Astrocyte (in vitro differentiated cells and primary cell): ENCODE results near the gene ASTN1. TPM values are rescaled to one million over a fixed set of nuclear protein-coding genes. Genes with fewer than 3 reads are reported as not detected.

Experiments used
- DNase-seq: peaks from one replicate; pipeline ENCODE4 v3.0.0-alpha.2; 2010; ENCODE audit warnings: low read depth
- FAIRE-seq: peaks from 2 replicates; lab custom pipeline; 2011; peaks lifted over from hg19 to GRCh38; lab: Jason Lieb, UNC
- H2AFZ ChIP-seq: 2 replicates; pipeline ENCODE4 v1.6.0; 2012; ENCODE audit warnings: low read depth, low read length, inconsistent platforms
- H3K27ac ChIP-seq: 2 replicates; pipeline ENCODE4 v1.5.1; 2011; ENCODE audit warnings: low read depth, low read length, inconsistent platforms
- H3K27me3 ChIP-seq: 2 replicates; pipeline ENCODE4 v1.6.0; 2011; ENCODE audit warnings: low read length, inconsistent platforms; ENCODE audit not compliant: insufficient read depth
- H3K36me3 ChIP-seq: 2 replicates; pipeline ENCODE4 v1.5.1; 2011; ENCODE audit warnings: low read length, inconsistent platforms; ENCODE audit not compliant: insufficient read depth
- H3K4me1 ChIP-seq: 2 replicates; pipeline ENCODE4 v1.5.1; 2011; ENCODE audit warnings: low read length, inconsistent platforms; ENCODE audit not compliant: insufficient read depth
- H3K4me2 ChIP-seq: 2 replicates; pipeline ENCODE4 v1.6.0; 2012; ENCODE audit warnings: low read length, inconsistent platforms
- H3K4me3 ChIP-seq: 2 replicates; pipeline ENCODE4 v1.5.1; 2011; ENCODE audit warnings: low read depth, mild to moderate bottlenecking, low read length, inconsistent platforms; ENCODE audit not compliant: insufficient read depth
- H3K79me2 ChIP-seq: 2 replicates; pipeline ENCODE4 v1.6.0; 2012; ENCODE audit warnings: mild to moderate bottlenecking, low read length, inconsistent platforms; ENCODE audit not compliant: insufficient read depth
- H3K9ac ChIP-seq: 2 replicates; pipeline ENCODE4 v1.6.0; 2012; ENCODE audit warnings: mild to moderate bottlenecking, low read length, inconsistent platforms
- H3K9me3 ChIP-seq: 2 replicates; pipeline ENCODE4 v1.5.1; 2012; ENCODE audit warnings: low read depth, mild to moderate bottlenecking, low read length, inconsistent platforms; ENCODE audit not compliant: insufficient read depth
- H4K20me1 ChIP-seq: 2 replicates; pipeline ENCODE4 v1.6.0; 2012; ENCODE audit warnings: low read length, inconsistent platforms; ENCODE audit not compliant: insufficient read depth
- H3K27ac Mint-ChIP-seq: one replicate; pipeline ENCODE4 v1.8.0; 2021; ENCODE audit warnings: mild to moderate bottlenecking, mixed read lengths; ENCODE audit not compliant: unreplicated experiment
- H3K27me3 Mint-ChIP-seq: one replicate; pipeline ENCODE4 v1.8.0; 2021; ENCODE audit warnings: low read depth, mixed read lengths; ENCODE audit not compliant: unreplicated experiment
- H3K36me3 Mint-ChIP-seq: one replicate; pipeline ENCODE4 v1.8.0; 2021; ENCODE audit warnings: low read depth, mixed read lengths; ENCODE audit not compliant: unreplicated experiment
- H3K4me1 Mint-ChIP-seq: one replicate; pipeline ENCODE4 v1.8.0; 2021; ENCODE audit warnings: low read depth, mixed read lengths; ENCODE audit not compliant: unreplicated experiment
- H3K4me3 Mint-ChIP-seq: one replicate; pipeline ENCODE4 v1.8.0; 2021; ENCODE audit warnings: mild to moderate bottlenecking, moderate library complexity, mixed read lengths; ENCODE audit not compliant: unreplicated experiment
- H3K9me3 Mint-ChIP-seq: one replicate; pipeline ENCODE4 v1.8.0; 2021; ENCODE audit warnings: mild to moderate bottlenecking, mixed read lengths; ENCODE audit not compliant: unreplicated experiment
- CTCF ChIP-seq: IDR thresholded peaks from 2 replicates; pipeline ENCODE4 v1.5.1; 2011; ENCODE audit warnings: low read depth, mild to moderate bottlenecking, inconsistent platforms, low read length, moderate library complexity; ENCODE audit not compliant: insufficient read depth
- EZH2 ChIP-seq: IDR thresholded peaks from 2 replicates; pipeline ENCODE4 v1.6.1; 2012; ENCODE audit warnings: mild to moderate bottlenecking, low read length, inconsistent platforms; ENCODE audit not compliant: insufficient read depth
- total RNA-seq: library from RNA; stranded (reverse); gene quantifications from 2 replicates; pipeline ENCODE4 v1.2.1, GENCODE V29; 2021

Gene ASTN1
- total RNA-seq, 1 donor from 2014 or later = 0.50 TPM

GRCh38 chr1:176919386-176920378 lies 244.8 kb downstream of the ASTN1 start:
- H3K27ac Mint-ChIP-seq = no peak overlapping the region
- Histone ChIP-seq H3K79me2 (no peaks in the 10 kb centered on the region), H2AFZ (no peak overlapping the region), H3K4me2 (no peak overlapping the region), H3K9me3 (no peaks in the 10 kb centered on the region), H4K20me1 (no peaks in the 10 kb centered on the region), H3K4me3 (no peak overlapping the region), H3K9ac (no peak overlapping the region), H3K27me3 (peaks cover 2% of the 10 kb centered on the region), H3K27ac (no peak overlapping the region), H3K36me3 (no peaks in the 10 kb centered on the region), H3K4me1 (no peaks in the 10 kb centered on the region)
- FAIRE-seq = no peak
- H3K4me1 Mint-ChIP-seq = no peaks in the 10 kb centered on the region
- no peak for DNase-seq
- no peaks in the 10 kb centered on the region for H3K36me3 Mint-ChIP-seq
- H3K27me3 Mint-ChIP-seq = peaks cover 21% of the 10 kb centered on the region
- H3K4me3 Mint-ChIP-seq = no peak overlapping the region
- TF ChIP-seq CTCF (no peak), EZH2 (no peak)
- H3K9me3 Mint-ChIP-seq = peaks cover 3% of the 10 kb centered on the region

GRCh38 chr1:176905648-176906047 lies 258.9 kb downstream of the ASTN1 start:
- DNase-seq = no peak
- H4K20me1 ChIP-seq = no peaks in the 10 kb centered on the region
- FAIRE-seq = no peak

More at GRCh38 chr1:176905648-176906047, 258.9 kb downstream of the ASTN1 start:
- peaks cover 12% of the 10 kb centered on the region for H3K4me1 ChIP-seq
- no peak overlapping the region for H3K9ac ChIP-seq
- Mint-ChIP-seq H3K9me3 (no peaks in the 10 kb centered on the region), H3K4me3 (no peak overlapping the region), H3K27me3 (peaks cover 22% of the 10 kb centered on the region), H3K36me3 (no peaks in the 10 kb centered on the region), H3K4me1 (peaks cover 6% of the 10 kb centered on the region), H3K27ac (no peak overlapping the region)
- H3K4me3 ChIP-seq = no peak overlapping the region
- TF ChIP-seq CTCF (no peak), EZH2 (no peak)
- no peak overlapping the region for H3K4me2 ChIP-seq
- peaks cover 3% of the 10 kb centered on the region for H3K27me3 ChIP-seq
- no peaks in the 10 kb centered on the region for H3K9me3 ChIP-seq
- no peak overlapping the region for H3K27ac ChIP-seq
- no peak overlapping the region for H2AFZ ChIP-seq
- H3K79me2 ChIP-seq = no peaks in the 10 kb centered on the region
- no peaks in the 10 kb centered on the region for H3K36me3 ChIP-seq
